ENCODE data around the gene RLF. TPM values are rescaled to one million over a fixed set of nuclear protein-coding genes. Genes with fewer than 3 reads are reported as not detected.

Gene RLF
- polyA plus RNA-seq, 4 donors: 3.2 to 19.0 (median 4.1) TPM

DNA sequence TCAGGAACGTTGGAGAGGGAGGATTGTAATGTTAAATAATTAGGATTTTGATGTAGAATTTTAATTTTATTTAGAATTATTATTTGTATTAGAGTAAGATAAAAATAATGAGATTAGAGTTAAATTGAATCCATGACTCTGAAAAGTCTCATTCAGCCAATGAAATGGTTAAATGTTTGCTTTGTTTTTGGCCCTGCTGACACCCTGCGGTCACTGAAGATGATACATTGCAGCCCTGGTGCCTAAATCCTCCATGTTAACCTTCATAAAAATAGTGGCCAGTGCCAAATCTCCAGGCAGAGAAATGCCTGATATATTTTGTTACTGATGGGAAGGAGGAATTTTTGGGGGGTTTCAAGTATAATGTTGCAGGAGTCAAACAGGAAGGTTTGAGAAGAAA, 27.3 kb upstream of the RLF start:
- FAIRE-seq (no peak), DNase-seq (no peak)
- Histone ChIP-seq H3K9me3 (ENCODE audit: control insufficient read depth in 2 of 2, insufficient read depth in 1 of 2, low read depth in 1 of 2, low read length in 1 of 2) (no peaks in the 10 kb centered on the region), H3K4me3 (ENCODE audit: low read depth in 1 of 3, low read length in 3 of 3) (no peak overlapping the region), H3K4me1 (ENCODE audit: control insufficient read depth in 3 of 3, insufficient read depth in 2 of 3, low read depth in 1 of 3, low read length in 2 of 3) (peaks cover 0 to 7% (median 0%) of the 10 kb centered on the region in 3 donors), H3K36me3 (ENCODE audit: control insufficient read depth in 3 of 3, insufficient read depth in 2 of 3, low read depth in 1 of 3, low read length in 3 of 3) (no peaks in the 10 kb centered on the region), H3K27ac (ENCODE audit: low read depth in 1 of 3, low read length in 2 of 3) (no peak overlapping the region), H3K27me3 (ENCODE audit: control insufficient read depth in 3 of 3, insufficient read depth in 3 of 3, low read length in 3 of 3) (peaks cover 0 to 33% (median 0%) of the 10 kb centered on the region in 3 donors)
- 42 to 58% (median 46%) methylated on average over 2 of the region's 2 CpGs for WGBS, 3 donors

DNA sequence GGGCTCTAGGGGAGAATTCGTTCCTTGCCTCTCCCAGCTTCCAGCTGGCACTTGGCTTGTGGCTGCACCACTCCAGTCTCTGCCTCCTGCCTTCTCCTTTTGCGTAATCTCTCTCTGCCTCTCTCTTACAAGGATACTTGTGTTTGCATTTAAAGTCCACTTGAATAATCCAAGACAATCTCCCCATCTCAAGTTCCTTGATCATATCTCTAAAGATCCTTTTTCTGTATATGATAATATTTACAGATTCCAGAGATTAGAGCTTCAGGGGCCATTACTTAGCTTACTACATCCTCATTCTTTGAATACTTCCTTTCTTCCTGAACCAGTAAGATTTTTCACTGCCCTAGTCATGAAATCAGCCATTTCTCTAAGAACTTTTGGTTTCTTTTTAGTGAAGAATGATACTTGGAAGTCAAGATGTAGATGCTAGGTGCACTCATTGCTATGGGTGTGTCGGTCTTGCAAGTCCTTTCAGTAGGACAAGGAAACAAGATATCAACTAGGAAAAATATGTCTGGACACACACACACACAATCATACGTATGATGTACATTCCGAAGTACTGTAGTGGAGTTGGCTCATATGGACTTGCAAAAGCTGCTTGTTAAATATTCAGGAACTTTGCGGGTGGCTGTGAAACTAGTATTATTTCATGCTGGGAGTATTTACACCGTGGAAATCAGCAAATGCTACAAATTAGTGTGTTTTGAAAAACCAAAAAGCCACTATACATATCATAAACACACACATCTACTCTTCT, 20.8 kb upstream of the RLF start:
- H3K27me3 ChIP-seq (ENCODE audit: control insufficient read depth in 3 of 3, insufficient read depth in 3 of 3, low read length in 3 of 3): peaks cover 0 to 20% (median 0%) of the 10 kb centered on the region in 3 donors
- H3K9me3 ChIP-seq (ENCODE audit: control insufficient read depth in 2 of 2, insufficient read depth in 1 of 2, low read depth in 1 of 2, low read length in 1 of 2): no peaks in the 10 kb centered on the region
- no peak for FAIRE-seq
- 71 to 76% (median 73%) methylated on average over 7 of the region's 7 CpGs for WGBS, 3 donors
- peak in 1 of 2 donors; percentile 16 for DNase-seq
- H3K36me3 ChIP-seq (ENCODE audit: control insufficient read depth in 3 of 3, insufficient read depth in 2 of 3, low read depth in 1 of 3, low read length in 3 of 3): no peaks in the 10 kb centered on the region
- no peak overlapping the region for H3K27ac ChIP-seq (ENCODE audit: low read depth in 1 of 3, low read length in 2 of 3)
- H3K4me1 ChIP-seq (ENCODE audit: control insufficient read depth in 3 of 3, insufficient read depth in 2 of 3, low read depth in 1 of 3, low read length in 2 of 3): no peaks in the 10 kb centered on the region
- H3K4me3 ChIP-seq (ENCODE audit: low read depth in 1 of 3, low read length in 3 of 3): no peak overlapping the region

- H3K9me3 ChIP-seq (ENCODE audit: control insufficient read depth in 2 of 2, insufficient read depth in 1 of 2, low read depth in 1 of 2, low read length in 1 of 2): no peaks in the 10 kb centered on the region
- no peak for DNase-seq
- H3K27me3 ChIP-seq (ENCODE audit: control insufficient read depth in 3 of 3, insufficient read depth in 3 of 3, low read length in 3 of 3): peaks cover 0 to 33% (median 0%) of the 10 kb centered on the region in 3 donors
- H3K27ac ChIP-seq (ENCODE audit: low read depth in 1 of 3, low read length in 2 of 3): no peak overlapping the region
- H3K4me1 ChIP-seq (ENCODE audit: control insufficient read depth in 3 of 3, insufficient read depth in 2 of 3, low read depth in 1 of 3, low read length in 2 of 3): no peaks in the 10 kb centered on the region
- H3K4me3 ChIP-seq (ENCODE audit: low read depth in 1 of 3, low read length in 3 of 3): no peak overlapping the region
- 30 to 58% (median 52%) methylated on average over 1 to 2 of the region's 2 CpGs for WGBS, 3 donors
- no peak for FAIRE-seq
- H3K36me3 ChIP-seq (ENCODE audit: control insufficient read depth in 3 of 3, insufficient read depth in 2 of 3, low read depth in 1 of 3, low read length in 3 of 3): no peaks in the 10 kb centered on the region
These were observed 19.2 kb upstream of the RLF start for GRCh38 chr1:40141878-40142535.

GRCh38 chr1:40143891-40144575, 17.2 kb upstream of the RLF start:
- peaks cover 0 to 40% (median 0%) of the 10 kb centered on the region in 3 donors for H3K27me3 ChIP-seq (ENCODE audit: control insufficient read depth in 3 of 3, insufficient read depth in 3 of 3, low read length in 3 of 3)
- no peaks in the 10 kb centered on the region for H3K9me3 ChIP-seq (ENCODE audit: control insufficient read depth in 2 of 2, insufficient read depth in 1 of 2, low read depth in 1 of 2, low read length in 1 of 2)
- no peak overlapping the region for H3K4me3 ChIP-seq (ENCODE audit: low read depth in 1 of 3, low read length in 3 of 3)
- no peaks in the 10 kb centered on the region for H3K4me1 ChIP-seq (ENCODE audit: control insufficient read depth in 3 of 3, insufficient read depth in 2 of 3, low read depth in 1 of 3, low read length in 2 of 3)
- 10 to 15% (median 11%) methylated on average over 7 of the region's 7 CpGs for WGBS, 3 donors
- FAIRE-seq (no peak), DNase-seq (peak; percentile 79 to 80)
- no peaks in the 10 kb centered on the region for H3K36me3 ChIP-seq (ENCODE audit: control insufficient read depth in 3 of 3, insufficient read depth in 2 of 3, low read depth in 1 of 3, low read length in 3 of 3)
- H3K27ac ChIP-seq (ENCODE audit: low read depth in 1 of 3, low read length in 2 of 3): no peak overlapping the region

- Histone ChIP-seq H3K4me3 (ENCODE audit: low read depth in 1 of 3, low read length in 3 of 3) (no peak overlapping the region), H3K36me3 (ENCODE audit: control insufficient read depth in 3 of 3, insufficient read depth in 2 of 3, low read depth in 1 of 3, low read length in 3 of 3) (no peaks in the 10 kb centered on the region), H3K4me1 (ENCODE audit: control insufficient read depth in 3 of 3, insufficient read depth in 2 of 3, low read depth in 1 of 3, low read length in 2 of 3) (no peaks in the 10 kb centered on the region), H3K27ac (ENCODE audit: low read depth in 1 of 3, low read length in 2 of 3) (no peak overlapping the region), H3K27me3 (ENCODE audit: control insufficient read depth in 3 of 3, insufficient read depth in 3 of 3, low read length in 3 of 3) (peaks cover 0 to 15% (median 0%) of the 10 kb centered on the region in 3 donors), H3K9me3 (ENCODE audit: control insufficient read depth in 2 of 2, insufficient read depth in 1 of 2, low read depth in 1 of 2, low read length in 1 of 2) (no peaks in the 10 kb centered on the region)
- DNase-seq (no peak), FAIRE-seq (no peak)
- 80 to 82% (median 81%) methylated on average over 6 of the region's 6 CpGs for WGBS, 3 donors
These were observed 9.6 kb upstream of the RLF start for GRCh38 chr1:40151457-40152079.

DNA sequence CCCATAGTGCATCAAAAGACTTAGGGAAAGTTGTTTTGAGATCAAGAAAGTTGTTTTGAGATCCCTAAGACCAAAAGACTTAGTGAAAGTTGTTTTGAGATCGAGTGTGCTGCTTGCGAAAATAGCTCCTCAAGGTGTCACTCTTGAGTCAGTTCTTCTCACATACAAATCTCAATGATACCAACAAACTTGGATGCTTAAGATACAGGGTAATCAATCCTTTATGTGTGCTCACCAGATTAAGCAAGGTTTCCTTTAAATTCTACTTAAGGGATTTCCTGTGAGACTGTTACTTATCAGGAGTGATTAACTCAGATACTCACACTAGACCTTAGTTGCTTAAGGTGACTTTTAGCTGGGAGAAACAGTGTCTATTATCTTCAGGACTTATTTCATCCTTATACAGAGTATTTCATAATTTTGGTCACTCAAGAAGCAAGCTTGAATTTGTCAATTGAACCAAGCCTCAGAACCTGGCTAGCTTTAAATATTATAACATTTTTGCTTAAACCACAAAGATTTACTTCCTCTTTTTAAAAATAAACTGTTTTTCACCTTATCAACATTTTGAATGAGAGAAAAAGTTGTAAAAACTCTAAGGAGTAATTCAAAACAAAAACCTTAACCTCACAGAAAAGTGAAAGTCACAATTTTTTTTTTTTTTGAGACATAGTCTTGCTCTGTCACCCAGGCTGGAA, 8.0 kb upstream of the RLF start:
- H3K27me3 ChIP-seq (ENCODE audit: control insufficient read depth in 3 of 3, insufficient read depth in 3 of 3, low read length in 3 of 3): peaks cover 0 to 3% (median 0%) of the 10 kb centered on the region in 3 donors
- H3K9me3 ChIP-seq (ENCODE audit: control insufficient read depth in 2 of 2, insufficient read depth in 1 of 2, low read depth in 1 of 2, low read length in 1 of 2): no peaks in the 10 kb centered on the region
- WGBS, 3 donors: 0 to 2% (median 0%) methylated on average over 2 of the region's 2 CpGs
- no peak overlapping the region for H3K27ac ChIP-seq (ENCODE audit: low read depth in 1 of 3, low read length in 2 of 3)
- peak; percentile 65 to 73 for DNase-seq
- no peaks in the 10 kb centered on the region for H3K4me1 ChIP-seq (ENCODE audit: control insufficient read depth in 3 of 3, insufficient read depth in 2 of 3, low read depth in 1 of 3, low read length in 2 of 3)
- no peak overlapping the region for H3K4me3 ChIP-seq (ENCODE audit: low read depth in 1 of 3, low read length in 3 of 3)
- no peaks in the 10 kb centered on the region for H3K36me3 ChIP-seq (ENCODE audit: control insufficient read depth in 3 of 3, insufficient read depth in 2 of 3, low read depth in 1 of 3, low read length in 3 of 3)
- no peak for FAIRE-seq

DNA sequence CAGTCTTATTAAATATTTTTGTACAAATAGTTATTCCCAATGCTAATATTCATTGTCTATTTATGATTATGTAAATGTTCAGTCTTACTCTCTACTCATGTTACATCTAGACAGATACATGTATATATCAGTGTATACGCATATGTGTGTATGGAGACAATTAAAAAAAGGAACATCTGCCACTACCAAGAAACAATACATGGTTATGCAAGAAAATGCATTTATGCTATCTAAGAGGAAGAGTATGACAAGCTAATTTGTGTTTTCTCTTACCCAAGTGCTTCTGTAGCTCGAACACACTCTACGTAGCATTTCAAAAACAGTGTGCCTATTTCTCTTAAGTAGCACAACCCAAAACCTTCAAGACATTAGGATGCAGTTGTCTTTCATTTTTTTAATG, 6.1 kb upstream of the RLF start:
- DNase-seq (no peak), FAIRE-seq (no peak)
- H3K27me3 ChIP-seq (ENCODE audit: control insufficient read depth in 3 of 3, insufficient read depth in 3 of 3, low read length in 3 of 3): peaks cover 0 to 3% (median 0%) of the 10 kb centered on the region in 3 donors
- WGBS, 3 donors: 86 to 94% (median 91%) methylated on average over 3 of the region's 3 CpGs
- no peak overlapping the region for H3K27ac ChIP-seq (ENCODE audit: low read depth in 1 of 3, low read length in 2 of 3)
- H3K9me3 ChIP-seq (ENCODE audit: control insufficient read depth in 2 of 2, insufficient read depth in 1 of 2, low read depth in 1 of 2, low read length in 1 of 2): no peaks in the 10 kb centered on the region
- no peak overlapping the region for H3K4me3 ChIP-seq (ENCODE audit: low read depth in 1 of 3, low read length in 3 of 3)
- no peaks in the 10 kb centered on the region for H3K36me3 ChIP-seq (ENCODE audit: control insufficient read depth in 3 of 3, insufficient read depth in 2 of 3, low read depth in 1 of 3, low read length in 3 of 3)
- no peaks in the 10 kb centered on the region for H3K4me1 ChIP-seq (ENCODE audit: control insufficient read depth in 3 of 3, insufficient read depth in 2 of 3, low read depth in 1 of 3, low read length in 2 of 3)

- no peak overlapping the region for H3K27ac ChIP-seq (ENCODE audit: low read depth in 1 of 3, low read length in 2 of 3)
- H3K4me1 ChIP-seq (ENCODE audit: control insufficient read depth in 3 of 3, insufficient read depth in 2 of 3, low read depth in 1 of 3, low read length in 2 of 3): no peaks in the 10 kb centered on the region
- H3K36me3 ChIP-seq (ENCODE audit: control insufficient read depth in 3 of 3, insufficient read depth in 2 of 3, low read depth in 1 of 3, low read length in 3 of 3): no peaks in the 10 kb centered on the region
- H3K4me3 ChIP-seq (ENCODE audit: low read depth in 1 of 3, low read length in 3 of 3): no peak overlapping the region
- H3K9me3 ChIP-seq (ENCODE audit: control insufficient read depth in 2 of 2, insufficient read depth in 1 of 2, low read depth in 1 of 2, low read length in 1 of 2): no peaks in the 10 kb centered on the region
- H3K27me3 ChIP-seq (ENCODE audit: control insufficient read depth in 3 of 3, insufficient read depth in 3 of 3, low read length in 3 of 3): peaks cover 0 to 3% (median 0%) of the 10 kb centered on the region in 3 donors
- DNase-seq: no peak
- FAIRE-seq: no peak
- 9 to 49% (median 31%) methylated on average over 3 of the region's 3 CpGs for WGBS, 3 donors
These were observed 5.3 kb upstream of the RLF start for GRCh38 chr1:40155910-40156309.
